ENCODE measurements around the gene SHC4. TPM values are rescaled to one million over a fixed set of nuclear protein-coding genes. Genes with fewer than 3 reads are reported as not detected.

SHC4 gene
- polyA plus RNA-seq, 1 donor from 2014 or later: 4.5 TPM

DNA sequence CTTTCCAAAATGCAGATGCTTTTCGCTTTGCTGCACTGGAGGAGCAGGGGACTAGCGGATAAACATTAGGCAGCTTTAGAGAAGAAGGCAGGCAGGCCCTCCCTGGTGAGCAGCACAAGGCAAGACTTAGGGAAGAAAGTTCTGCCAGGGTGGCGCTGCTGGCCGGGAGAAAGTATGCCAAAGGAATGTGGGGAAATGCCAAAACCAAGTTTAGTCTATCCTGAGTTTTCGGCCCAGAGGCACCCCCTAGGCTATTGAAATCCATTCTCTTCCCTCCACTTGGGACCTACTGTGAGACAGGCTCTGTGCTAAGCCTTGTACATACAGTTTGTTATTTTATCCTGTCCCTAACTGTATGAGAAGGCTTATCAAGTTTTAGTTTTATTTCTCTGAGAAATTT, 9.2 kb downstream of the SHC4 start:
- no peaks in the 10 kb centered on the region for H3K79me2 ChIP-seq (replicated peaks; ENCODE audit: insufficient read depth, low read length)
- H3K27me3 ChIP-seq (ENCODE audit: insufficient read depth, low read depth, low read length): no peaks in the 10 kb centered on the region
- H2AFZ ChIP-seq (ENCODE audit: low read depth, low read length): no peak overlapping the region
- H4K20me1 ChIP-seq (ENCODE audit: insufficient read depth): no peaks in the 10 kb centered on the region
- H3K36me3 ChIP-seq (ENCODE audit: insufficient read depth, low read length): no peaks in the 10 kb centered on the region
- no peak overlapping the region for H3K9ac ChIP-seq (ENCODE audit: low read length)
- no peak for TF ChIP-seq REST (IDR thresholded peaks at IDR 0.05; ENCODE audit: borderline replicate concordance)
- TF ChIP-seq, protein P1, sequence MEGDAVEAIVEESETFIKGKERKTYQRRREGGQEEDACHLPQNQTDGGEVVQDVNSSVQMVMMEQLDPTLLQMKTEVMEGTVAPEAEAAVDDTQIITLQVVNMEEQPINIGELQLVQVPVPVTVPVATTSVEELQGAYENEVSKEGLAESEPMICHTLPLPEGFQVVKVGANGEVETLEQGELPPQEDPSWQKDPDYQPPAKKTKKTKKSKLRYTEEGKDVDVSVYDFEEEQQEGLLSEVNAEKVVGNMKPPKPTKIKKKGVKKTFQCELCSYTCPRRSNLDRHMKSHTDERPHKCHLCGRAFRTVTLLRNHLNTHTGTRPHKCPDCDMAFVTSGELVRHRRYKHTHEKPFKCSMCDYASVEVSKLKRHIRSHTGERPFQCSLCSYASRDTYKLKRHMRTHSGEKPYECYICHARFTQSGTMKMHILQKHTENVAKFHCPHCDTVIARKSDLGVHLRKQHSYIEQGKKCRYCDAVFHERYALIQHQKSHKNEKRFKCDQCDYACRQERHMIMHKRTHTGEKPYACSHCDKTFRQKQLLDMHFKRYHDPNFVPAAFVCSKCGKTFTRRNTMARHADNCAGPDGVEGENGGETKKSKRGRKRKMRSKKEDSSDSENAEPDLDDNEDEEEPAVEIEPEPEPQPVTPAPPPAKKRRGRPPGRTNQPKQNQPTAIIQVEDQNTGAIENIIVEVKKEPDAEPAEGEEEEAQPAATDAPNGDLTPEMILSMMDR (IDR thresholded peaks at IDR 0.05; ENCODE audit: poor library complexity, severe bottlenecking): no peak
- no peak for TF ChIP-seq RAD21 (conservative IDR thresholded peaks at IDR 0.05)
- TF ChIP-seq POLR2AphosphoS5 (IDR thresholded peaks at IDR 0.05): no peak
- TF ChIP-seq EZH2 (IDR thresholded peaks at IDR 0.05; ENCODE audit: borderline replicate concordance, insufficient read depth, low read length, poor library complexity, severe bottlenecking): no peak
- TF ChIP-seq MXI1 (conservative IDR thresholded peaks at IDR 0.05; ENCODE audit: poor library complexity, severe bottlenecking): no peak
- no peak for TF ChIP-seq SMC3 (conservative IDR thresholded peaks at IDR 0.05; ENCODE audit: poor library complexity)
- TF ChIP-seq TAF1 (IDR thresholded peaks at IDR 0.05; ENCODE audit: low read depth): no peak
- TF ChIP-seq EP300 (conservative IDR thresholded peaks at IDR 0.05; ENCODE audit: poor library complexity, severe bottlenecking): no peak
- H3K4me3 ChIP-seq (ENCODE audit: low read length): no peak overlapping the region
- H3F3A ChIP-seq (ENCODE audit: insufficient read depth, low read length, poor library complexity, severe bottlenecking): no peaks in the 10 kb centered on the region
- no peak overlapping the region for H3K27ac ChIP-seq (ENCODE audit: low read length)
- no peaks in the 10 kb centered on the region for H3K9me3 ChIP-seq (ENCODE audit: low read length)
- no peak overlapping the region for H3K4me2 ChIP-seq (ENCODE audit: low read length)
- H3K9me2 ChIP-seq (ENCODE audit: insufficient read depth, low read length): no peaks in the 10 kb centered on the region

- no peaks in the 10 kb centered on the region for H3K9me2 ChIP-seq (ENCODE audit: insufficient read depth, low read length)
- TF ChIP-seq POLR2AphosphoS5 (IDR thresholded peaks at IDR 0.05) (no peak), MXI1 (conservative IDR thresholded peaks at IDR 0.05; ENCODE audit: poor library complexity, severe bottlenecking) (no peak), EP300 (conservative IDR thresholded peaks at IDR 0.05; ENCODE audit: poor library complexity, severe bottlenecking) (no peak)
- TF ChIP-seq, protein P1 (IDR thresholded peaks at IDR 0.05; ENCODE audit: poor library complexity, severe bottlenecking): no peak
- no peaks in the 10 kb centered on the region for H3K36me3 ChIP-seq (ENCODE audit: insufficient read depth, low read length)
- H3F3A ChIP-seq (ENCODE audit: insufficient read depth, low read length, poor library complexity, severe bottlenecking): no peaks in the 10 kb centered on the region
- no peak overlapping the region for H3K4me2 ChIP-seq (ENCODE audit: low read length)
- no peaks in the 10 kb centered on the region for H3K27me3 ChIP-seq (ENCODE audit: insufficient read depth, low read depth, low read length)
- H3K9ac ChIP-seq (ENCODE audit: low read length): no peak overlapping the region
- H3K79me2 ChIP-seq (replicated peaks; ENCODE audit: insufficient read depth, low read length): no peaks in the 10 kb centered on the region
- H3K27ac ChIP-seq (ENCODE audit: low read length): no peak overlapping the region
- no peaks in the 10 kb centered on the region for H4K20me1 ChIP-seq (ENCODE audit: insufficient read depth)
- no peak overlapping the region for H3K4me3 ChIP-seq (ENCODE audit: low read length)
- no peak overlapping the region for H2AFZ ChIP-seq (ENCODE audit: low read depth, low read length)
- no peaks in the 10 kb centered on the region for H3K9me3 ChIP-seq (ENCODE audit: low read length)
These were observed 16.9 kb downstream of the SHC4 start for GRCh38 chr15:48946840-48947187.
